GM18519 (cell line): ENCODE measurements around the gene EVI5L.
"Not testable (repeated sequence)": the region's sequence is repeated elsewhere in the genome, so short reads cannot be mapped to it uniquely, and the experiment has no call there.

Experiments
- ATAC-seq: cut with Tn5 transposase; IDR thresholded peaks from one replicate; pipeline ENCODE4 v1.9.1; 2021; ENCODE audit warnings: mild to moderate bottlenecking, moderate library complexity; ENCODE audit not compliant: unreplicated experiment, low FRiP score

Gene EVI5L

GRCh38 chr19:7815325-7815724 lies 14.7 kb upstream of the EVI5L start:
- ATAC-seq, result no peak

GRCh38 chr19:7816040-7816439 lies 14.0 kb upstream of the EVI5L start:
- not testable (repeated sequence) for ATAC-seq

- ATAC-seq, result no peak
Measured at GRCh38 chr19:7817801-7818200, 12.2 kb upstream of the EVI5L start.

- ATAC-seq, result no peak
Measured at GRCh38 chr19:7818806-7819205, 11.2 kb upstream of the EVI5L start.

DNA sequence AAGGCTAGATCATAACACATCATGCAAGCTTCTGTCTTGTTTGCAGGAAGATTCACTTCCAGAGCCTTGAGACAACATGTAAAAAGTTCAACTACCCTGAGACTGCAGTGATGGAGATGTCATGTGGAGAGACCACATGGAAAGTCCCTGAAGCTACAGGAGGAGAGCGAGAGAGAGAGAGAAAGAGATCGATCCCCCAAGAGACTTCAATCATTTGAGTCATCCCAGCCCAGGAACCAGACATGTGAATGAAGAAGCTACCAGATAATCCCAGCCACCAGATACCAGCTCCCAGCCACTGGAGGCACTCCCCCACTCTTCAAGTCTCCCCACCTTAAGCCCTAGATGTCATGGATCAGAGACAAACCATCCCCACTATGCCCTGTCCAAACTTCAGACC lies 10.7 kb upstream of the EVI5L start:
- no peak for ATAC-seq

- ATAC-seq, result no peak
Measured at GRCh38 chr19:7820588-7820987, 9.4 kb upstream of the EVI5L start.

DNA sequence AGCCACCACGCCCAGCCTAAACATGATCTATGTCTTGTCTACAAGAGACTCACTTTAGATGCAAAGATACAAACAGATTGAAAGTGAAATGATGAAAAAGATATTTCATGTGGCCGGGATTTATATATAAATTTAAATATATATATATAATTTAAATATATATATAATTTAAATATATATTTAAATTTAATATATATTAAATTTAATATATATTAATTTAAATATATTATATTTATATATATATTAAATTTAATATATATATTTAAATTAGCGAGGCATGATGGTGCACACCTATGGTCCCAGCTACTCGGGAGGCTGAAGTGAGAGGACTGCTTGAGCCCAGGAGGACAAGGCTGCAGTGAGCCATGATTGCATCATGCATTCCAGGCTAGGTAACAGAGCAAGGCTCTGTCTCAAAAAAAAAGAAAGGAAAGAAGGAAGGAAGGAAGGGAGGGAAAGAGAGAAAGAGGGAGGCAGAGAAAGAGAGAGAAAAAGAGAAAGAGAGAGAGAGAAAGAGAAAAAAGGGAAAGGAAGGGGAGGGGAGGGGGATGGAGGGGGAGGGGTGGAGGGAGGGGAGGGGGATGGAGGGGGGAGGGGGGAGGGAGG lies 7.0 kb upstream of the EVI5L start:
- ATAC-seq, result no peak

- ATAC-seq, result no peak
Measured at GRCh38 chr19:7823686-7824301, 6.2 kb upstream of the EVI5L start.

DNA sequence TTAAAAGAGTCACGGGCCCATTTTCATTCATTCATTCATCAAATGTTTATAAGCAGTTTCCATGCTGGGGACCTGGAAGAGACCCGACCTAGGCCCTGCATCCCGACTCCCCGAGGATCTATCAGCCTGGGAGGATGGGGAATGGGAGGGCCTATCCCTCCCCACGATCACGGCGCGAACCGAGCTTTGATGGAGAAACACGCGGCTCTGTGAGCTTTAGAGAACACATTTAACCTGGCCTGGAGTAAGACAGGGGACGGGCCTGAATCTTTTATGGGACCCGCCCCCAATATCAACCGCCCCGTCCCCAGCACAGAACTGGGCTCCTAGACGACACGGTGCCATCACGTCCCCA lies 875 bp upstream of the EVI5L start:
- no peak for ATAC-seq

- no peak for ATAC-seq
Measured at GRCh38 chr19:7830272-7830771, 304 bp downstream of the EVI5L start.

DNA sequence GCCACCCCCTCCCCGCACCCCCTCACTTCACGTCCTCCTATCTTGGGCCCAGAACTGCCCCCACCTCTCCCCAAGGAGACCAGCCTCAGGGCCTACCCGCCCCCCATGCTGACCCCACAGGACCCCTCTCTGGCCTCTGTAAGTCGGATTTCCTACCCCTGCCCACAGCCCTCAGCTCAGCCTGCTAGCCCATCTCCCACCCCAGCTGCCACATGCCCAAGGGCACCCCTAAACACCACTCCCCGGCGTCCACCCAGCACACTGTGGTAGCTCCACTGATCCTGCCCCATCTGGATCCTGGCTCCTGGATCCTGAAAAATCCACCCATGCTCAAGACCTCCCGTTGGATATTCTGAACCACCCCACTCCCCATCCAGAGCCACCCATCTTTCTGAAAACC lies 805 bp downstream of the EVI5L start:
- ATAC-seq, result no peak

GRCh38 chr19:7831452-7831851 lies 1.4 kb downstream of the EVI5L start:
- no peak for ATAC-seq

- ATAC-seq, result no peak
Measured at GRCh38 chr19:7832009-7832408, 2.0 kb downstream of the EVI5L start.

DNA sequence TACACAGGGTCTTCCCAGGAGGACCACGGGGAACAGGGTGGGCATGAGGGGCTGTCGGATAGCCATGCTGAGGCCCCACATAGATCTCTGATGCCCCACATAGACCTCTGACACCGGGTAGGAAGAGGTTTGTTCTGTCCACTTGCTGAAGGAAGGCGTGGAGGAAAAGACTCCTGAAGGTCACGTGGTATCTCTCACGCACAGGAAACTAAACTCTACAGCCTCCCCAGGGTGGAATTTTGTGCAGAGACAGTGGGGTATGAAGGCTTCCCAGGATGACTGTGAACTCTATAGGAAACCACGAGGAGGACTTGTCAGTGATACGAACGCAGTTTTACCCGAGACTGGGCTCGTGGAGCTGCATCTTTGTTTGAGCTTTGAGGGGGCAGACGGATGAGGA lies 2.8 kb downstream of the EVI5L start:
- no peak for ATAC-seq

DNA sequence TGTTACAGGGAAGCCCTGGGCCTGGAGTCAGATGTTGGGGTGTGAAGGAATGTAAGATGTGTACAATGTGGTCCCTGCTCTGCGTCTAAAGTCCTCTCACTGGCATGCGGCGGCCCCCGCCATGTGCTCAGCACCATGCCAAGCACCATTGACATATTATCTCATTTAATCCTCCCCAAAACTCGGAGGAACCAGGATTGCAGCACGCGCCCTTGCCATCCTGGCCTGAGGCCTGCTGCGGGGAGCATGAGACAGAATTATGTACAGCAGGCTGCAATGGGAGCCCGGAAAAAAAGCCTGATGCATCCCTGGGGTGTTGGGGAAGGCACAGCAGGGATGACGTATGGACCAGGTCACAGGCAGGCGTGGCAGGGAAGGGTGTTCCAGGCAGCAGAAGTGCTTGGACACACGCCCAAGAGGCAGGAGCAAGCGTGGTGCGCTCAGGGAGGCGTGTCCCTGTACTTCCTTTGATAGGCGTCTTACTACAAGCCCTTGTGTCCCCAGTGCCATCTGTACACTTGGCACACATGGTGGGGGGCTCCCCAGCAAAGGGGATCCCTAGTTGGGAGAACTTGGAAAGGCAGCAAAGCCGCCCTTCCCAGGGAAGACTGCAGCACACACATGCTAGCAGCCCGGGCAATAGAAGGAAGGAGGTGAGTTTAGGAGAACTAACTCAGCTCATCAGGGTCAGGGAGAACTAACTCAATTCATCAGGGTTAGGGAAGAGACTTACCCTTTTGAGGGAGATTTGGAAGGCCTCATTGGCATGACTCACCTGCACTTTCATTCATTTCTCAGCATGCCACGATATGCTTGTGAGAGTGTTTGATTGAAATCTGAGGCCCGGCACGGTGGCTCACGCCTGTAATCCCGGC lies 3.4 kb downstream of the EVI5L start:
- ATAC-seq, result no peak

DNA sequence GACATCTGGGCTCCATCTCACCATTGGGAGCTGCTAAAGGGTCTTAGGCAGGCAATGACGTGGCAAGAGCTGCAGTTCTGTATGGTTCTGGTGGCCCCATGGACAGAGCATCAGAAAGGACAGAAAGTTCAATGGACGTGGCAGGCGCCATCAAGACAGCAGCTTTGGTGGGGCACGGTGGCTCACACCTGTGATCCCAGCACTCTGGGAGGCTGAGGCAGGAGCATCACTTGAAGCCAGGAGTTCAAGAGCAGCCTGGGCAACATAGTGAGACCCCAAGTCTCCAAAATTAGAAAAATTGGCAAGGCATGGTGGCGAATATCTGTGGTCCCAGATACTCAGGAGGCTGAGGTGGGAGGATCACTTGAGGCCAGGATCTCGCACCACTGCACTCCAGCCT lies 9.5 kb downstream of the EVI5L start:
- ATAC-seq, result no peak

- no peak for ATAC-seq
Measured at GRCh38 chr19:7840629-7841028, 10.6 kb downstream of the EVI5L start.

DNA sequence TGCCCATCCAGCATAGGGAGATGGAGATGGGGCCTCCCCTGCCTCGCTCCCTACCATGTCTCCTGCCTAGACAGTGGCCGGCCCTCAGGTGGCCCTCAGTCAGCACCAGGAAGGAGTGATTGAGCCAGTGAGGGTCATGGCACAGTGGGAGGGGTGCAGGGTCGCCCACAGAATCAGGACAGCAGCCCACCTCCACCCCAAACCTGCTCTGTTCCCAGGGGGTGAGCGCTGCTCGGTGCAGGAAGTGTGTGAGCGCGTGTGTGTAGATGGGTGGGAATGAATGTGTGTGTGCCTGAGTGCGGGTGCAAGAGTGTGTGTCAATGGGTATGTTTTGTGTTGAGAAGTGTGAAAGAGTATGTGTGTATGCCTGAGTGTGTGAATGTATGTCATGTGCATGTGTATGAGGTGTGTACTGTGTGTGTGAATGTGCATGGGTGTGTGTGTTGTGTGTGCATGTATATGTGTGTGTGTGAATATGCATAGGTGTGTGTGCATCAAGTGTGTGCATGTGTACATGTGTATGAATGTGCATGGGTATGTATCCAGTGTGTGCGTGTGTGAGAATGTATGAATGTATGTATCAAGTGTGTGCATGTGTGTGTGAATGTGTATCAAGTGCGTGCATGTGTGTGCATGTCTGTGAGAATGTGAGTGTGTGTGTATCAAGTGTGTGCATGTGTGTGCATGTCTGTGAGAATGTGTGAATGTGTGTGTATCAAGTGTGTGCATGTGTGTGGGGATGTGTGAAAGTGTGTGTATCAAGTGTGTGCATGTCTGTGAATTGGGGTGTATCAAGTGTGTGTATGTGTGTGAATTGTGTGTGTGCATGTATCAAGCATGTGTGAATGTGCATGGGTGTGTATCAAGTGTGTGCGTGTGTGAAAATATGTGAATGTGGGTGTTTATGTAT lies 12.0 kb downstream of the EVI5L start:
- ATAC-seq, result no peak

GRCh38 chr19:7842661-7843294 lies 12.8 kb downstream of the EVI5L start:
- ATAC-seq, result no peak

GRCh38 chr19:7843521-7843920 lies 13.5 kb downstream of the EVI5L start:
- ATAC-seq, result no peak
